GM23338 (cell line): ENCODE measurements around the gene LIX1. TPM values are rescaled to one million over a fixed set of nuclear protein-coding genes. Genes with fewer than 3 reads are reported as not detected.

ENCODE experiments used
- ATAC-seq: fragments of 200-7000 bp; cut with Tn5 transposase; 3 replicates; pipeline ENCODE4 v1.9.1; 2020
- DNase-seq: peaks from one replicate; pipeline ENCODE4 v3.0.0-alpha.2; 2015; ENCODE audit warnings: low spot score
- H2AFZ ChIP-seq: fragments of 200-600 bp; sonication (generic); 2 replicates; pipeline ENCODE4 v1.8.0; 2016; ENCODE audit warnings: antibody characterized with exemption, mild to moderate bottlenecking, moderate library complexity
- H3F3A ChIP-seq: fragments of 200-600 bp; sonication (generic); replicated peaks from 2 replicates; pipeline ENCODE4 v1.8.0; 2017; ENCODE audit warnings: antibody characterized with exemption, mixed run types, low read depth
- H3K27ac ChIP-seq: fragments of 200-600 bp; sonication (generic); 2 replicates; pipeline ENCODE4 v1.6.1; 2016; ENCODE audit warnings: low read depth
- H3K27me3 ChIP-seq: fragments of 200-600 bp; sonication (generic); 2 replicates; pipeline ENCODE4 v1.8.0; 2016; ENCODE audit warnings: mild to moderate bottlenecking, mixed run types, moderate library complexity; ENCODE audit not compliant: insufficient read depth
- H3K36me3 ChIP-seq: fragments of 200-600 bp; sonication (generic); 2 replicates; pipeline ENCODE4 v1.8.0; 2016; ENCODE audit warnings: mild to moderate bottlenecking; ENCODE audit not compliant: insufficient read depth
- H3K4me1 ChIP-seq: fragments of 200-600 bp; sonication (generic); 2 replicates; pipeline ENCODE4 v1.8.0; 2016; ENCODE audit warnings: mild to moderate bottlenecking, moderate library complexity; ENCODE audit not compliant: insufficient read depth
- H3K4me2 ChIP-seq: fragments of 200-600 bp; sonication (generic); 2 replicates; pipeline ENCODE4 v1.7.1; 2017; ENCODE audit warnings: mixed run types
- H3K4me3 ChIP-seq: fragments of 200-600 bp; sonication (generic); 2 replicates; pipeline ENCODE4 v1.6.1; 2016; ENCODE audit warnings: mixed run types
- H3K79me2 ChIP-seq: fragments of 200-600 bp; sonication (generic); replicated peaks from 2 replicates; pipeline ENCODE4 v1.8.0; 2017; ENCODE audit warnings: mild to moderate bottlenecking; ENCODE audit not compliant: insufficient read depth
- H3K9me2 ChIP-seq: fragments of 200-600 bp; sonication (generic); 2 replicates; pipeline ENCODE4 v1.8.0; 2017; ENCODE audit not compliant: insufficient read depth
- H4K20me1 ChIP-seq: fragments of 200-600 bp; sonication (generic); replicated peaks from 2 replicates; pipeline ENCODE4 v1.8.0; 2017; ENCODE audit warnings: mild to moderate bottlenecking; ENCODE audit not compliant: insufficient read depth
- H3K27ac Mint-ChIP-seq: 2 replicates; pipeline ENCODE4 v1.8.0; 2020; ENCODE audit warnings: inconsistent platforms, mild to moderate bottlenecking, moderate library complexity, mixed read lengths
- H3K27me3 Mint-ChIP-seq: 3 replicates; pipeline ENCODE4 v1.8.0; 2022; ENCODE audit warnings: low read depth, mild to moderate bottlenecking, moderate library complexity, mixed read lengths, inconsistent platforms; ENCODE audit not compliant: insufficient read depth, poor library complexity
- H3K36me3 Mint-ChIP-seq: 3 replicates; pipeline ENCODE4 v1.8.0; 2021; ENCODE audit warnings: low read depth, mild to moderate bottlenecking, inconsistent platforms, moderate library complexity, mixed read lengths
- H3K4me1 Mint-ChIP-seq: 3 replicates; pipeline ENCODE4 v1.8.0; 2020; ENCODE audit warnings: mild to moderate bottlenecking, inconsistent platforms, mixed read lengths
- H3K4me3 Mint-ChIP-seq: 3 replicates; pipeline ENCODE4 v1.8.0; 2021; ENCODE audit warnings: moderate library complexity, mild to moderate bottlenecking, inconsistent platforms, mixed read lengths
- H3K9me3 Mint-ChIP-seq: 3 replicates; pipeline ENCODE4 v1.8.0; 2020; ENCODE audit warnings: moderate library complexity, mild to moderate bottlenecking, inconsistent platforms, mixed read lengths
- CREB1 ChIP-seq: fragments of 250-450 bp; sonication (Bioruptor Pico); IDR thresholded peaks from 2 replicates; pipeline ENCODE4 v1.5.0; 2020; ENCODE audit warnings: low read depth, mild to moderate bottlenecking, moderate library complexity
- CTCF ChIP-seq, 2 experiments: fragments of 200-600 bp in 1 of 2; sonication (generic) in 1 of 2; conservative IDR thresholded peaks; 2 replicates each; pipeline versions ENCODE4 v1.5.1 to v1.6.1; 2016 to 2017; ENCODE audit warnings: antibody characterized with exemption in 2 of 2, low read depth in 2 of 2, mild to moderate bottlenecking in 2 of 2, moderate library complexity in 1 of 2
- ETS1 ChIP-seq: IDR thresholded peaks from 2 replicates; pipeline ENCODE4 v1.6.1; 2016; ENCODE audit warnings: antibody characterized with exemption
- EZH2 ChIP-seq: fragments of 200-600 bp; sonication (generic); IDR thresholded peaks from one replicate; pipeline ENCODE4 v1.8.0; 2017; ENCODE audit warnings: antibody characterized with exemption, mild to moderate bottlenecking, low read depth; ENCODE audit not compliant: unreplicated experiment
- EZH2phosphoT487 ChIP-seq: fragments of 200-600 bp; sonication (generic); IDR thresholded peaks from one replicate; pipeline ENCODE4 v1.8.1; 2018; ENCODE audit warnings: antibody characterized with exemption; ENCODE audit not compliant: unreplicated experiment
- JUNB ChIP-seq: IDR thresholded peaks from one replicate; pipeline ENCODE4 v1.6.1; 2016; ENCODE audit warnings: antibody characterized with exemption; ENCODE audit not compliant: unreplicated experiment
- NANOG ChIP-seq: IDR thresholded peaks from 2 replicates; pipeline ENCODE4 v1.6.1; 2016; ENCODE audit warnings: antibody characterized with exemption, borderline replicate concordance
- POLR2AphosphoS5 ChIP-seq: IDR thresholded peaks from 2 replicates; pipeline ENCODE4 v1.6.1; 2016; ENCODE audit warnings: antibody characterized with exemption, low read depth
- REST ChIP-seq: IDR thresholded peaks from one replicate; pipeline ENCODE4 v1.6.1; 2018; ENCODE audit warnings: antibody characterized with exemption; ENCODE audit not compliant: unreplicated experiment
- STAT1 ChIP-seq: IDR thresholded peaks from one replicate; pipeline ENCODE4 v1.6.1; 2016; ENCODE audit warnings: antibody characterized with exemption; ENCODE audit not compliant: unreplicated experiment
- ZNF114 ChIP-seq: fragments of 250-450 bp; sonication (Bioruptor Pico); IDR thresholded peaks from 2 replicates; pipeline ENCODE4 v1.5.0; 2020; ENCODE audit warnings: mild to moderate bottlenecking, moderate library complexity
- ZNF331 ChIP-seq: fragments of 250-450 bp; sonication (Bioruptor Pico); IDR thresholded peaks from 2 replicates; pipeline ENCODE4 v1.5.0; 2020; ENCODE audit warnings: low read depth, mild to moderate bottlenecking, moderate library complexity
- ZNF462 ChIP-seq: fragments of 250-450 bp; sonication (Bioruptor Pico); IDR thresholded peaks from 2 replicates; pipeline ENCODE4 v1.5.0; 2020; ENCODE audit warnings: mild to moderate bottlenecking, moderate library complexity
- polyA plus RNA-seq: library from polyadenylated mRNA; unstranded; fragments of >200 nt; fragmentation: Nextera tagmentation; extraction: Ambion mirVana; gene quantifications from 2 replicates; pipeline ENCODE4 v1.2.1, GENCODE V29; 2016
- total RNA-seq: library from RNA; depleted of rRNA; stranded (reverse); fragments of >200 nt; shearing (Covaris generic); gene quantifications from 2 replicates; pipeline ENCODE4 v1.2.3, GENCODE V29; 2014

LIX1 gene
- total and polyA plus RNA-seq, 2 experiments from 2014 or later = 0.13 TPM; not detected in 1

- Histone ChIP-seq H3K79me2 (peaks cover 37% of the 10 kb centered on the region), H4K20me1 (no peaks in the 10 kb centered on the region), H3F3A (no peaks in the 10 kb centered on the region), H3K9me2 (peaks cover 5% of the 10 kb centered on the region; the same call in 1 of the 2 replicates), H3K36me3 (peaks cover 20% of the 10 kb centered on the region), H3K27ac (no peak overlapping the region), H3K4me3 (peak overlapping the region; percentile 68), H3K4me2 (peak overlapping the region; percentile 89), H3K27me3 (peaks cover 9% of the 10 kb centered on the region), H2AFZ (no peak overlapping the region), H3K4me1 (peaks cover 4% of the 10 kb centered on the region; the same call in 1 of the 2 replicates)
- ATAC-seq (no peak), DNase-seq (no peak)
- Mint-ChIP-seq H3K9me3 (peaks cover 8% of the 10 kb centered on the region; the same call in 2 of the 3 replicates), H3K27me3 (peaks cover 11% of the 10 kb centered on the region), H3K36me3 (peaks cover 44% of the 10 kb centered on the region), H3K27ac (peak overlapping the region; percentile 100), H3K4me1 (peaks cover 11% of the 10 kb centered on the region), H3K4me3 (peak overlapping the region; percentile 97)
- TF ChIP-seq JUNB = no peak
- TF ChIP-seq NANOG = no peak
- TF ChIP-seq CTCF (conservative IDR thresholded peaks at IDR 0.05; ENCODE audit: low read depth in 2 of 2) = no peak
- no peak for TF ChIP-seq CREB1 (CRISPR knock-in tag)
- no peak for TF ChIP-seq ETS1
- TF ChIP-seq REST = no peak
- TF ChIP-seq EZH2 = no peak
- no peak for TF ChIP-seq EZH2phosphoT487
- no peak for TF ChIP-seq ZNF462 (CRISPR knock-in tag)
- TF ChIP-seq STAT1 = no peak
- TF ChIP-seq ZNF114 (CRISPR knock-in tag) = no peak
- no peak for TF ChIP-seq POLR2AphosphoS5
- TF ChIP-seq ZNF331 (CRISPR knock-in tag) = no peak
Measured at GRCh38 chr5:97181856-97182545, 39.6 kb upstream of the LIX1 start.
